Common myeloid progenitor, CD34-positive (primary cell): ENCODE data around the gene CTNND1.
A peak's percentile ranks its signal among the peaks of the same experiment; 100 is the strongest.

ENCODE experiments used
- CTCF ChIA-PET: fragments of 350-600 bp; sonication (Branson Sonifier 250); formaldehyde crosslinking; loops from one replicate; lab custom pipeline; 2021; ENCODE audit warnings: antibody characterized with exemption; lab: Charles Lee
- POLR2A ChIA-PET: fragments of 350-600 bp; sonication (Branson Sonifier 250); formaldehyde crosslinking; loops from one replicate; lab custom pipeline; 2021; ENCODE audit warnings: antibody characterized with exemption; lab: Charles Lee
- DNase-seq, 3 donors: peaks; one replicate each; pipeline versions ENCODE4 v3.0.0 to v3.0.0-alpha.2; 2013
- H3K27ac ChIP-seq, 2 experiments: 1 replicate in 1 of 2; 2 replicates in 1 of 2; pipeline ENCODE4 v1.7.0; 2013; ENCODE audit warnings: inconsistent platforms in 2 of 2, low read length in 2 of 2, mild to moderate bottlenecking in 2 of 2, low read depth in 1 of 2, moderate library complexity in 1 of 2; ENCODE audit not compliant: severe bottlenecking in 2 of 2, insufficient read depth in 1 of 2, poor library complexity in 1 of 2
- H3K27me3 ChIP-seq, 5 experiments: replicated peaks in 2 of 5; 1 replicate in 3 of 5; 2 replicates in 2 of 5; pipeline versions ENCODE4 v1.6.1 to v1.7.0; 2013; ENCODE audit warnings: low read length in 4 of 5, mild to moderate bottlenecking in 2 of 5, moderate library complexity in 2 of 5, inconsistent platforms in 1 of 5; ENCODE audit not compliant: insufficient read depth in 5 of 5, control insufficient read depth in 4 of 5
- H3K36me3 ChIP-seq, 4 experiments: 1 replicate in 2 of 4; 2 replicates in 2 of 4; pipeline versions ENCODE4 v1.6.1 to v1.7.0; 2013; ENCODE audit warnings: low read length in 3 of 4, control low read depth in 1 of 4, mild to moderate bottlenecking in 1 of 4; ENCODE audit not compliant: control insufficient read depth in 4 of 4, insufficient read depth in 4 of 4
- H3K4me1 ChIP-seq, 4 experiments: 1 replicate in 3 of 4; 2 replicates in 1 of 4; pipeline versions ENCODE4 v1.6.1 to v1.7.1; 2013; ENCODE audit warnings: low read length in 3 of 4, mild to moderate bottlenecking in 3 of 4, control low read depth in 1 of 4, inconsistent platforms in 1 of 4, moderate library complexity in 1 of 4; ENCODE audit not compliant: control insufficient read depth in 4 of 4, insufficient read depth in 4 of 4; ENCODE audit errors: control extremely low read depth in 1 of 4
- H3K4me3 ChIP-seq, 7 experiments: 1 replicate in 4 of 7; 2 replicates in 3 of 7; pipeline versions ENCODE4 v1.5.1 to v1.7.0; 2013; ENCODE audit warnings: mild to moderate bottlenecking in 7 of 7, low read length in 6 of 7, moderate library complexity in 6 of 7, inconsistent platforms in 2 of 7, low read depth in 2 of 7, control low read depth in 1 of 7; ENCODE audit not compliant: insufficient read depth in 4 of 7, control insufficient read depth in 1 of 7; ENCODE audit errors: extremely low read depth in 1 of 7
- H3K9me3 ChIP-seq, 5 experiments: 1 replicate in 4 of 5; 2 replicates in 1 of 5; pipeline versions ENCODE4 v1.6.1 to v1.7.1; 2013; ENCODE audit warnings: low read length in 4 of 5, mild to moderate bottlenecking in 2 of 5, inconsistent platforms in 1 of 5, low read depth in 1 of 5, moderate library complexity in 1 of 5; ENCODE audit not compliant: control insufficient read depth in 4 of 5, insufficient read depth in 2 of 5; ENCODE audit errors: control extremely low read depth in 1 of 5
- WGBS: methylation state at CpG from one replicate; pipeline ENCODE4 v1.1.5; 2013; ENCODE audit not compliant: insufficient coverage; 5-methylcytosine and 5-hydroxymethylcytosine counted together

Gene CTNND1

DNA sequence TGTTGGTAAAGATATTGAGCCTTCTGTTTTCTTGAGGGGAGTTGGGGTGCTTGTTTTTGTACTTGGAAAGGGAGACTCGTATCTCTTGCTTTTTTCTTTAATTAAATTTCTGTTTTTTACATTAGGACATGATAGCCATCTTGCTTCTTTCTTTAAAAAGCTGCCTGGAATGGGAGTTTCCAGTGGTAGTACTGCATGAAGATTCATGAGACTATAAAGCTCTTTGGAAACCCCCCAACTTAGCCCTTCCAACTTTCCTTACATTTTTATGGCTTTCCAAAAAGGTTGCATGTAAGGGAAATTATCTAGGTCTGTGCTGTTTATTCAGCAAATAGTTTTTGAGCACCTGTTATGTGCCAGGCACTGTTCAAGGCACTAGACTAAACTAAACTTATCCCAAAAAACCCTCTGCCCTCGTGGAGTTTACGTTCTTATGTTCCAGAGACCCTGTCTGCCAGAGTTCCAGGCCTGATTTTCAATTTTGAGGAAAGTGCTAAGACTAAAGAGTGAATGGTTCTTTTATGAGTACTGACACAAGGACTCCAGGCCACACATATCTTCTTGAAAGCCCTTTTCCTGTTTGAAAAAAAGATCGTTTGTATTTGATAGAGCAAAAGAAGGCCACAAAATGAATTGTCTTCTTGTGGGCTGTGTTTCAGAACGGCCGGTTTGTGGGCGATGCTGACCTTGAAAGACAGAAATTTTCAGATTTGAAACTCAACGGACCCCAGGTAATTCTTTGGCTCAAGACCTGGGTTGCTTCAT is 31.9 kb downstream of the CTNND1 start:
- 53% methylated on average over 6 of the region's 8 CpGs for WGBS

DNA sequence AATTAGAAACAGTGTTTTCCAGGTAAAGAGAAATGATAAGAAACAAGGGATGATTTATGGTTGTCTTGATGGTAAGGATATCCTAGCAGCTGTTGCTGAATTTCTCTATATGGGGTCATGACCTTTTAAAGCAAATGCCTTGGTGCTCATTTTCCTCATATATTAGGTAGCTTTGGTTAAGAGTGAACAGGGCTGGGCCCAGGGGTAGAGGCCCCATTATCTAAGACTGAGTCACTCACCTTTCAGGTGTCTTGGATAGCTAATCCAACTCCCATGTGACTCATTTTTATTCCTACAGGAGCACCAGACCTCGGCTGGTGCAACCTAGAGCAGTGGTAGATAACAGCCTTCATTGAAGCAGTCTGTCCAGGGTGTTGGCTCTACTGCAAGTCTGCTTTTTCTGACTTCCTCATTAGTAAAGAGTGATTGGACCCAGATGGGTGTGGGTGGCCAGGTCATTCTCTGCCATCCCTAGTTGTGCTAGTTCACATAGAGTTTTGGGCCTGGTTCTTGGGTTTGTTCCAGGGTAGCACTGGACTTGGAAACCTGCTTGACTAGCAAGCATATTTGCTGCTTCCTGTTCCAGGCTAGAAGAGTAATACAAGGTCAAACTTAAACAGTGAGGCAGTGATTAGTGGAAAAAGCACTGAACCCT is 37.4 kb downstream of the CTNND1 start:
- DNase-seq = peak in 2 of 3 donors; percentile 22 to 29
- Histone ChIP-seq H3K27ac (peak overlapping the region in 1 of 2 experiments; percentile 37), H3K4me1 (peaks cover 9 to 34% (median 17%) of the 10 kb centered on the region in 4 experiments), H3K4me3 (no peak overlapping the region), H3K9me3 (no peaks in the 10 kb centered on the region), H3K27me3 (no peaks in the 10 kb centered on the region), H3K36me3 (peaks cover 10 to 56% (median 47%) of the 10 kb centered on the region in 4 experiments)
- POLR2A ChIA-PET = interaction anchor here (3.6 kb wide), 1 partner anchor 37 kb away, joined by 10 read pairs; the partner anchor contains the start of gene CTNND1
- CTCF ChIA-PET = interaction anchor here (2.2 to 26.8 kb wide), 5 partner anchors 29 to 714 kb away, joined by 8 to 571 read pairs (median 39); partner anchors contain the start of genes BTBD18, CTNND1 and SELENOH
- 44% methylated on average over 1 of the region's 1 CpG for WGBS

More for the DNA sequence above, 31.9 kb downstream of the CTNND1 start:
- H3K4me3 ChIP-seq = peak overlapping the region in 4 of 7 experiments; percentile 10 to 69 (median 48)
- H3K4me1 ChIP-seq = peaks cover 18 to 61% (median 32%) of the 10 kb centered on the region in 4 experiments
- DNase-seq = peak in 1 of 3 donors; percentile 20
- CTCF ChIA-PET = interaction anchor here (0.9 to 26.8 kb wide), 6 partner anchors 8 to 131 kb away, joined by 3 to 571 read pairs (median 4); partner anchors contain the start of genes BTBD18 and CTNND1
- no peaks in the 10 kb centered on the region for H3K27me3 ChIP-seq
- H3K9me3 ChIP-seq = no peaks in the 10 kb centered on the region
- H3K27ac ChIP-seq = peak overlapping the region in 1 of 2 experiments; percentile 64
- POLR2A ChIA-PET = interaction anchor here (0.6 to 1.5 kb wide), 2 partner anchors 15 to 31 kb away, joined by 3 read pairs; partner anchors contain the start of gene CTNND1
- H3K36me3 ChIP-seq = peaks cover 7 to 24% (median 21%) of the 10 kb centered on the region in 4 experiments

DNA sequence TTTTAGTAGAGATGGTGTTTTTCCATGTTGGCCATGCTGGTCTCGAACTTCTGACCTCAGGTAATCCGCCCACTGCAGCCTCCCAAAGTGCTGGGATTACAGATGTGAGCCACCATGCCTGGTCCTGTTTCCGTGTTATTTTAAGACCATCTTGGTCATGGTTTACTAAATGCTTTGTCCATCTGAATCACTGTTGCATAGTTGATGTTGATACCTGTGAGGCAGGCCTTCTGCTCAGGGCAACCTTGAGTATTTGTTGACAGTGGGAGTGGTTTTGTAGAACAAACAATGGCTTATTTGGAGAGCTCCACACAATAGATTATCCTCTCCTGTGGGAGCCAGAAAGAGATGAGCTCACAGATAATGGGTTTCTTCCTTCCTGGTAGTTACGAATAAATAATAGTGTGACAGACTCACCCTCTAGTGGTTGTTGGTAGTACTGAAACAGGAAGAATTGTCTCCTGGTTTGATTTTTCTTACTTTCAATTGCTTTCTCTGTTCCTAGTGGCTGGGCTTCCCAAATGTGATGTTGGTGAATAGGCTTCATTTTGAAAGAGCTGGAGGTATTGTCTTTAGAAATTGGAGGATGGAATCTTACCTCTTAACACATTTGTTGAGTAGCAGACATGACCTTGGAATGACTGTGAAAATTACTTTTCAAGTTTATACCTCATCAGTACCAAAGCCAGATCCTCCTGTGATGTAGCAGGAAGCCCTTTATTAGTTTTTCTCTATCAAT is 39.0 kb downstream of the CTNND1 start:
- Histone ChIP-seq H3K27me3 (no peaks in the 10 kb centered on the region), H3K4me1 (peaks cover 9 to 25% (median 15%) of the 10 kb centered on the region in 4 experiments), H3K27ac (no peak overlapping the region), H3K36me3 (peaks cover 14 to 65% (median 52%) of the 10 kb centered on the region in 4 experiments), H3K4me3 (no peak overlapping the region), H3K9me3 (no peaks in the 10 kb centered on the region)
- POLR2A ChIA-PET = interaction anchor here (1.2 kb wide), 1 partner anchor 37 kb away, joined by 3 read pairs; no protein-coding TSS in a partner anchor
- WGBS = 90% methylated on average over 2 of the region's 4 CpGs
- CTCF ChIA-PET = interaction anchor here (0.7 to 26.8 kb wide), 18 partner anchors 8 to 724 kb away, joined by 3 to 571 read pairs (median 8); partner anchors contain the start of genes BTBD18, CTNND1 and SELENOH
- DNase-seq = peak; percentile 66 to 73 (median 68)

DNA sequence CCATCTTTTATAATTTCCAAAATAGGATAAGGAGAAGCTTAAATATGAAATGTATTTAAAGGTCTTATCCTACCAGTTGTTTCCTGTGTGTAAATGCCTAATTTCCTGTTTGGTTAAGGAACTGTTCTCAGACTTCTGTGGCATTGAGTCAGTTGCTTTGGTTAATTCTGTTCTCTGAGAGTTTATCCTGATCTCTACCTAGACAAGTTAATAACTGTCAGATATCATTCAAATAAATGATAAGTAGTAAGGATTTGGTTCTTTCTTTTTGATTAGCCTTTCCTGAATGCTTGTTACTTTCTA is 39.5 kb downstream of the CTNND1 start:
- no peaks in the 10 kb centered on the region for H3K27me3 ChIP-seq
- ChIA-PET POLR2A (no interaction called here), CTCF (interaction anchor here (0.7 to 26.8 kb wide), 18 partner anchors 8 to 723 kb away, joined by 3 to 571 read pairs (median 8); partner anchors contain the start of genes BTBD18, CTNND1 and SELENOH)
- H3K9me3 ChIP-seq = no peaks in the 10 kb centered on the region
- H3K36me3 ChIP-seq = peaks cover 17 to 66% (median 53%) of the 10 kb centered on the region in 4 experiments
- peak in 2 of 3 donors; percentile 14 to 28 for DNase-seq
- peaks cover 9 to 25% (median 15%) of the 10 kb centered on the region in 4 experiments for H3K4me1 ChIP-seq
- H3K27ac ChIP-seq = no peak overlapping the region
- H3K4me3 ChIP-seq = no peak overlapping the region

DNA sequence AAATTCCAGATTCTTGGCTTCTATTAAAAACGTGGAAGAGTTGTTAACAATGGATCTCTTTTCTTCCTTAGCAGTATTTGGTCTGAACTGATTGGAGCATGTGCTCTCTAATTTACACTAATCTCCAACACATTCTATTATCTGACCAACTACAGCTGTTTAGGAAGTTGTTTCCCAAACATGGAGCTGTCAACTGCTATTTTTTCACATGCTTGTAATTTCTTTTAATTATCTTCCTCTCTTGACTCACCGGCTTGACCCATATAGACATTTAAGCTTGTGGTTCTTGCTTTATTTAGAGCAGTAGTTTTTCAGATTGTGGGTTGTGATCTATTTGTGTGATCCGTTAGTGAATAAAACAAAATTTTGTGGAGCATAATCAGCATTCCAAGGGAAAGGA is 40.8 kb downstream of the CTNND1 start:
- H3K27me3 ChIP-seq = no peaks in the 10 kb centered on the region
- no peak overlapping the region for H3K27ac ChIP-seq
- peaks cover 16 to 68% (median 56%) of the 10 kb centered on the region in 4 experiments for H3K36me3 ChIP-seq
- ChIA-PET POLR2A (interaction anchor here (0.6 to 1.0 kb wide), 3 partner anchors 41 to 1063 kb away, joined by 3 to 4 read pairs (median 3); no protein-coding TSS in a partner anchor), CTCF (interaction anchor here (1.0 to 26.8 kb wide), 6 partner anchors 15 to 83 kb away, joined by 3 to 571 read pairs (median 24); partner anchors contain the start of genes BTBD18, CTNND1 and SELENOH)
- peaks cover 9 to 25% (median 15%) of the 10 kb centered on the region in 4 experiments for H3K4me1 ChIP-seq
- H3K4me3 ChIP-seq = no peak overlapping the region
- no peaks in the 10 kb centered on the region for H3K9me3 ChIP-seq
- WGBS = 93% methylated on average over 2 of the region's 3 CpGs
- DNase-seq = no peak

DNA sequence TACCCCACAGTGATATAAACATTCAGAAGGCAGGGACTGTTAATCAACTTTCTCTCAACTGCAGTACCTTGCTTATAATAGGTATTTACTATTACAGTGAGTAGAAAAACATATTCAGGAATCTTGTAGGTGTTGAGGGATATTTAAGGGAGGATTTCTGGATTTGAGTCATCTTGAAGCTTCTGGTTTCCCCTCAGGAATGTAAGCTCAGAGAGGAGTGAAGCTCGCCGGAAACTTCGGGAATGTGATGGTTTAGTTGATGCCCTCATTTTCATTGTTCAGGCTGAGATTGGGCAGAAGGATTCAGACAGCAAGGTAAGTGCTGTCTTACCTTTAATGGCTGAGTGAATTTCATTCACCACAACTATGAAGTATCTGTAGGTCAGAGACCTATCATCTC is 42.9 kb downstream of the CTNND1 start:
- Histone ChIP-seq H3K36me3 (peaks cover 22 to 74% (median 63%) of the 10 kb centered on the region in 4 experiments), H3K4me3 (no peak overlapping the region), H3K27ac (no peak overlapping the region), H3K4me1 (peaks cover 9 to 15% (median 14%) of the 10 kb centered on the region in 4 experiments), H3K27me3 (no peaks in the 10 kb centered on the region), H3K9me3 (no peaks in the 10 kb centered on the region)
- 96% methylated on average over 3 of the region's 3 CpGs for WGBS
- ChIA-PET CTCF (interaction anchor here (7.2 to 26.8 kb wide), 2 partner anchors 35 to 62 kb away, joined by 39 to 571 read pairs; partner anchors contain the start of genes CTNND1 and SELENOH), POLR2A (no interaction called here)
- DNase-seq = no peak
